GM10266 (cell line): ENCODE results near the gene TBC1D22A.

Source experiments
- DNase-seq: peaks from one replicate; pipeline ENCODE4 v3.0.0; 2012; ENCODE audit errors: extremely low spot score
- CTCF ChIP-seq: IDR thresholded peaks from 2 replicates; pipeline ENCODE4 v1.5.1; 2012; ENCODE audit warnings: mild to moderate bottlenecking, low read depth; ENCODE audit not compliant: control insufficient read depth, insufficient read depth; ENCODE audit errors: missing control alignments

Gene TBC1D22A

GRCh38 chr22:47107431-47107830, 345.0 kb downstream of the TBC1D22A start:
- no peak for DNase-seq
- no peak for TF ChIP-seq CTCF

- no peak for DNase-seq
- TF ChIP-seq CTCF: no peak
Observed at GRCh38 chr22:47110817-47111443, 348.5 kb downstream of the TBC1D22A start.

GRCh38 chr22:47111626-47112581, 349.5 kb downstream of the TBC1D22A start:
- TF ChIP-seq CTCF: no peak
- no peak for DNase-seq

- DNase-seq: no peak
- no peak for TF ChIP-seq CTCF
Observed at GRCh38 chr22:47112582-47112965, 350.1 kb downstream of the TBC1D22A start.

- no peak for TF ChIP-seq CTCF
Observed at GRCh38 chr22:47112994-47113852, 350.8 kb downstream of the TBC1D22A start.

GRCh38 chr22:47113853-47114415, 351.5 kb downstream of the TBC1D22A start:
- no peak for TF ChIP-seq CTCF
- DNase-seq: no peak

More at GRCh38 chr22:47112994-47113852, 350.8 kb downstream of the TBC1D22A start:
- DNase-seq: no peak
